Measurements from ENCODE around the gene ACTL7B. TPM values are rescaled to one million over a fixed set of nuclear protein-coding genes. Genes with fewer than 3 reads are reported as not detected.

The ACTL7B gene
- total and polyA plus RNA-seq, 2 of the 8 experiments (the other 6 are each of a cell fraction or from before 2014, with no cell fraction given), result not detected

GRCh38 chr9:108864446-108864845 lies 8.7 kb upstream of the ACTL7B start:
- Histone ChIP-seq H2AK5ac (ENCODE audit: low read depth, low read length) (no peak overlapping the region), H3K9ac (replicated peaks in 1 of 4; ENCODE audit: extremely low read depth in 1 of 4, low read depth in 3 of 4, low read length in 3 of 4) (no peak overlapping the region), H3K79me2 (ENCODE audit: control insufficient read depth in 1 of 2, insufficient read depth in 2 of 2, low read length in 2 of 2) (no peaks in the 10 kb centered on the region), H3K4me3 (ENCODE audit: extremely low read depth in 1 of 4, insufficient read depth in 2 of 4, low read depth in 3 of 4, low read length in 4 of 4) (no peak overlapping the region), H3K27me3 (replicated peaks in 1 of 4; ENCODE audit: control insufficient read depth in 3 of 4, extremely low read depth in 1 of 4, insufficient read depth in 3 of 4, low read length in 3 of 4) (no peaks in the 10 kb centered on the region), H3K36me3 (ENCODE audit: control insufficient read depth in 2 of 4, insufficient read depth in 4 of 4, low read length in 3 of 4) (peaks cover 0 to 6% (median 5%) of the 10 kb centered on the region in 4 experiments; a peak in 1 of 8 replicates), H4K5ac (ENCODE audit: insufficient read length, low read depth, low read length) (no peak overlapping the region), H2AFZ (ENCODE audit: low read length) (no peak overlapping the region), H3K4me2 (ENCODE audit: insufficient read depth in 1 of 2, low read depth in 2 of 2, low read length in 2 of 2) (no peak overlapping the region), H3K23me2 (ENCODE audit: low read depth, low read length) (no peaks in the 10 kb centered on the region), H2BK20ac (ENCODE audit: low read length) (no peak overlapping the region), H4K91ac (replicated peaks; ENCODE audit: insufficient read length, low read length) (no peak overlapping the region), H3K9me3 (ENCODE audit: insufficient read depth in 2 of 2, low read depth in 1 of 2, low read length in 1 of 2) (0 out of 4 replicates have a peak, but pooled peaks cover 0 to 3% of the 10 kb centered on the region in 2 experiments), H3K23ac (ENCODE audit: insufficient read length) (no peak overlapping the region), H3K27ac (ENCODE audit: low read depth, low read length) (no peak overlapping the region), H2BK120ac (replicated peaks; ENCODE audit: low read depth, low read length) (no peak overlapping the region), H3K56ac (replicated peaks; ENCODE audit: insufficient read length, low read depth, low read length) (no peak overlapping the region), H3K79me1 (ENCODE audit: low read depth, low read length) (no peaks in the 10 kb centered on the region), H2BK12ac (ENCODE audit: low read depth, low read length) (no peak overlapping the region), H3K4ac (replicated peaks; ENCODE audit: insufficient read length, low read depth, low read length) (no peak overlapping the region), H4K8ac (ENCODE audit: extremely low read depth, insufficient read depth, low read length) (no peak overlapping the region), H3K14ac (ENCODE audit: insufficient read length) (no peak overlapping the region), H3K4me1 (replicated peaks in 1 of 4; ENCODE audit: control insufficient read depth in 3 of 4, insufficient read depth in 4 of 4, low read length in 3 of 4) (no peaks in the 10 kb centered on the region), H4K20me1 (replicated peaks in 1 of 2; ENCODE audit: control insufficient read depth in 1 of 2, insufficient read depth in 2 of 2, low read length in 2 of 2) (no peaks in the 10 kb centered on the region), H2BK15ac (ENCODE audit: low read length) (no peak overlapping the region), H3K18ac (ENCODE audit: extremely low read depth, low read length) (no peak overlapping the region), H2BK5ac (ENCODE audit: low read depth, low read length) (no peak overlapping the region)
- ChIA-PET POLR2A (ENCODE audit: partially characterized antibody) (interaction anchor here (1.0 kb wide), 1 partner anchor 149 kb away, joined by 3 read pairs; the partner anchor contains the start of gene CTNNAL1), CTCF (ENCODE audit: partially characterized antibody) (interaction anchor here (0.7 to 1.2 kb wide), 10 partner anchors 9 to 87 kb away, joined by 3 to 6 read pairs (median 3); no protein-coding TSS in a partner anchor)
- FAIRE-seq (no peak), DNase-seq (ENCODE audit: low read depth in 1 of 2, low spot score in 2 of 2) (no peak)
- TF ChIP-seq BCL11A (IDR thresholded peaks at IDR 0.05; ENCODE audit: low read depth in 2 of 2, low read length in 2 of 2) (no peak), CTCF (IDR thresholded peaks at IDR 0.05; ENCODE audit: control extremely low read depth in 1 of 3, insufficient read depth in 1 of 3, low read depth in 1 of 3, low read length in 3 of 3) (peak in 1 of 3 experiments; percentile 22; a peak in 1 of 4 replicates), HDAC6 (IDR thresholded peaks at IDR 0.05; ENCODE audit: low read depth, low read length) (no peak), CEBPB (IDR thresholded peaks at IDR 0.05; ENCODE audit: low read depth, low read length) (no peak)
- WGBS, 2 experiments (ENCODE audit: extremely low coverage in 1 of 2, insufficient coverage in 1 of 2, insufficient read length in 1 of 2, insufficient replicate concordance in 2 of 2, low coverage in 1 of 2, low lambda C conversion rate in 2 of 2, missing lambda C conversion rate in 1 of 2), result 86% methylated on average over 3 of the region's 3 CpGs; no CpG with 5 or more reads in 1 of the 2 experiments
